22Rv1 (cell line): ENCODE results near the gene CGB2.

Experiments used
- ZFX ChIP-seq: fragments of 450-650 bp; IDR thresholded peaks from 2 replicates; pipeline ENCODE4 v1.6.1; 2017; ENCODE audit warnings: antibody characterized with exemption, borderline replicate concordance
- TF ChIP-seq, protein P1 (sequence below): fragments of 450-650 bp; IDR thresholded peaks from 2 replicates; pipeline ENCODE4 v1.5.1; 2017; ENCODE audit warnings: mild to moderate bottlenecking

DNA sequence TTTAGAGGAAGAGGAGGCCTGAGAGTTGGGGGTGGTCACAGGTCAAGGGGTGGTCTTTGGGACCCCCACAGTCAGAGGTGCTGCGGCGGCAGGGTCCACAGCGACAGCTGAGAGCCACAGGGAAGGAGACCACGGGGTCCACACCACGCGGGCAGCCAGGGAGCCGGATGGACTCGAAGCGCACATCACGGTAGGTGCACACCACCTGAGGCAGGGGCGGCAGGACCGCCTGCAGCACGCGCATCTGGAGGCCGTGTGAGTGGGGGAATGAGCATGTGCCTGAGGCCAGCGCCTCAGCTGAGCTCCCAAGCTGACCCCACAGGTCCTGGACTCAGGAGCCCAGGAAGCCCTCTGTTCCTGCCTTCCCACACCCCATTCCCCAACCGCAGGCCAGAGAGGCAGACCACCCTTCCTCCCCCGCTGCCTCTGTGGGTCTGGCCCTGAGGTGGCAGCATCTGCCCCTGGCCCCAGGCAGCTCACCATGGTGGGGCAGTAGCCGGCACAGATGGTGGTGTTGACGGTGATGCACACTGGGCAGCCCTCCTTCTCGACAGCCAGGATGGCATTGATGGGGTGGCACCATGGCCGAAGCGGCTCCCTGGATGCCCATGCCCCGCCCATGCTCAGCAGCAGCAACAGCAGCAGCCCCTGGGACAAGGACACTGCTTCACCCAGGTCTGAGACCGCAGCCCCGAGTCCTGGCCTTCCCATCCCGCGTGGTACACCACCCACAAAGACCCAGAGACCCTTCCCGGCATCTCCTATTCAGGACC is 15.4 kb upstream of the CGB2 start:
- TF ChIP-seq, protein P1, sequence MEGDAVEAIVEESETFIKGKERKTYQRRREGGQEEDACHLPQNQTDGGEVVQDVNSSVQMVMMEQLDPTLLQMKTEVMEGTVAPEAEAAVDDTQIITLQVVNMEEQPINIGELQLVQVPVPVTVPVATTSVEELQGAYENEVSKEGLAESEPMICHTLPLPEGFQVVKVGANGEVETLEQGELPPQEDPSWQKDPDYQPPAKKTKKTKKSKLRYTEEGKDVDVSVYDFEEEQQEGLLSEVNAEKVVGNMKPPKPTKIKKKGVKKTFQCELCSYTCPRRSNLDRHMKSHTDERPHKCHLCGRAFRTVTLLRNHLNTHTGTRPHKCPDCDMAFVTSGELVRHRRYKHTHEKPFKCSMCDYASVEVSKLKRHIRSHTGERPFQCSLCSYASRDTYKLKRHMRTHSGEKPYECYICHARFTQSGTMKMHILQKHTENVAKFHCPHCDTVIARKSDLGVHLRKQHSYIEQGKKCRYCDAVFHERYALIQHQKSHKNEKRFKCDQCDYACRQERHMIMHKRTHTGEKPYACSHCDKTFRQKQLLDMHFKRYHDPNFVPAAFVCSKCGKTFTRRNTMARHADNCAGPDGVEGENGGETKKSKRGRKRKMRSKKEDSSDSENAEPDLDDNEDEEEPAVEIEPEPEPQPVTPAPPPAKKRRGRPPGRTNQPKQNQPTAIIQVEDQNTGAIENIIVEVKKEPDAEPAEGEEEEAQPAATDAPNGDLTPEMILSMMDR, result no peak
- TF ChIP-seq ZFX, result no peak
